Choroid plexus epithelial cell (primary cell): ENCODE data around the gene CEP89.
"Not testable (repeated sequence)": the region's sequence is repeated elsewhere in the genome, so short reads cannot be mapped to it uniquely, and the experiment has no call there.

Experiments used
- DNase-seq: peaks from one replicate; pipeline ENCODE4 v3.0.0-alpha.2; 2010; ENCODE audit warnings: low read depth
- H3K4me3 ChIP-seq: 2 replicates; pipeline ENCODE4 v1.5.1; 2011; ENCODE audit warnings: low read depth, mild to moderate bottlenecking, control low read depth, low read length, moderate library complexity
- CTCF ChIP-seq: conservative IDR thresholded peaks from 2 replicates; pipeline ENCODE4 v1.5.1; 2011; ENCODE audit warnings: low read depth, mild to moderate bottlenecking, control low read depth, inconsistent platforms, low read length, moderate library complexity

CEP89 gene

GRCh38 chr19:32971715-32972540 lies at the start of gene CEP89, which contains the start of gene FAAP24:
Gene CEP89 (minus strand): TSS chr19:32971958. CDS start chr19:32971874, 84 bp downstream.
Gene FAAP24 (plus strand): TSS chr19:32972242. CDS start chr19:32973197, 955 bp downstream.
- peak; percentile 100 for DNase-seq
- no peak for TF ChIP-seq CTCF
- peak within 1 kb of the TSS; percentile 73 for H3K4me3 ChIP-seq

DNA sequence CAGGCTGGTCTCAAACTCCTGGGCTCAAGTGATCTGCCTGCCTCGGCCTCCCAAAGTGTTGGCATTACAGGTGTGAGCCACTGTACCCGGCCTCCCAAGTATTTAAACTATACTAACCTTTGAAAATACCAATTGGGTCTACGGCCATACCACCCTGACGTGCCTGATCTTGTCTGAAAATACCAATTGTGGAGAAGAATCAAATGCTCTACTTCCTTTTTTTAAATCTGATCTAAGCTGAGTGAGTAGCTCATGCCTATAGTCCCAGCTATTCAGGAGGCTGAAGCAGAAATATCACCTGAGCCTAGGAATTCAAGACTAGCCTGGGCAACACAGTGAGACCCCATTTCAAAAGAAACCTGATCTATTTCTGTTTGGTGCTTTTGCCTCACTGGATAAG lies 39.1 kb upstream of the CEP89 start:
- not testable (repeated sequence) for H3K4me3 ChIP-seq, DNase-seq

- no peak for DNase-seq
- no peak overlapping the region for H3K4me3 ChIP-seq
- TF ChIP-seq CTCF = no peak
Observed at GRCh38 chr19:33008738-33009137, 37.0 kb upstream of the CEP89 start.

DNA sequence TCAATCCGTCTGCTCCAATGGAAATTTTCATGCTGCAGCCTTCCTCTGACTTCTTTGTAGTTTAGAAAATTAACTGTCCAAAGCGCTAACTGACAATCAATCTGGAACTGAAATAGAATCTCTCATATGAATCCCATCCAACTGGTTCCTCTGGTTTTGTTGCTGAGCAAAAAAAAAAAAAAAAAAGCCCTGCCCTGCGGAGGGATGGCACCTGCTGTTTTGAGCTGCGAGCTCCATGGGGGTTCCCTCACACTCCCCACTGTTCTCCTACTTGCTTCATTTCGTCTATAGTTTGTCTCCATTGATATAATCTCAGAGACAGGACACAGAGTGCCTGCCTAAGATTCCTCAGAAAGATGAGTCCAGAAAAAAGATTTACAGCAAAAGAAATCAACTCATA lies 33.7 kb upstream of the CEP89 start:
- no peak overlapping the region for H3K4me3 ChIP-seq
- TF ChIP-seq CTCF = no peak

DNA sequence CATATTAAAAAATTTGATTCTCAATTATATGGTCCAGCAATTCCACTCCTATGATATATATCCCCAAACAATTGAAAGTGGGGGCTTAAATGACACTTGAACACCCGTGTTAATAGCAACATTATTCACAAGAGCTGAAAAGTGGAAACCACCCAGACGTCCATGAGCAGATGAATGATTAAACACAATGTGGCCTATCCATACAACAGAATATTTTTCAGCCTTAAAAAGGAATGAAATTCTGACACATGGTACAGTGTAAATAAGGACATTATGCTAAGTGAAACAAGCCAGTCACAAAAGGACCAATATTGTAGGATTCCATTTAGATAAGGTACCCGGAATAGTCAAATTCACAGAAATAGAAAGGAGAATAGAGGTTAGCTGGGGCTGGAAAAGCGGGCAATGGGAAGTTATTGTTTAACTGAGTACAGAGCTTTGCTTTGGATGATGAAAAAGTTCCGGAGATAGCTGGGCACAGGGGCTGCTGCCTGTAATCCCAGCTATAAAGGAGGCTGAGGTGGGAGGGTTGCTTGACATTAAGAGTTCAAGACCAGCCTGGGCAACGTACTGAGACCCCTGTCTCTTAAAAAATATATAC lies 31.8 kb upstream of the CEP89 start:
- not testable (repeated sequence) for H3K4me3 ChIP-seq, DNase-seq

More for the DNA sequence above, 33.7 kb upstream of the CEP89 start:
- DNase-seq = no peak

GRCh38 chr19:33002126-33002865 lies 30.5 kb upstream of the CEP89 start:
- not testable (repeated sequence) for DNase-seq, H3K4me3 ChIP-seq

DNA sequence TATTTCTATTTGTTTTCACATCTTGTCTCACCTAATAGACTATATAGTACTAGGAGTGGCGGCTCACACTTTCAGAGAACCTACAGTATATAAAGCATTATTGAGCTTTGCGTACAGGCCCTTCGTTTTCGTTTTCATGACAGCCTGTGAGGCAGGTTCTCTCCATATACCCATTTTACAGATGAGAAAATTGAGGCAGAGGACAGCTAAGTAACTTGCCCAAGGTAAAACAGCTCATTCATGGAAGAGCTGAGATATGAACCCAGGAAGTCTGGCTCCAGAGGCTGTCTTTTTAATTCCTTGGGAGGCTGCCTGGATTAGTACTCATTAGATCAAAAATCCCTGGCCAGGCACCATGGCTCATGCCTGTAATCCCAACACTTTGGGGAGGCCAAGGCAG lies 29.2 kb upstream of the CEP89 start:
- DNase-seq = no peak
- no peak for TF ChIP-seq CTCF
- no peak overlapping the region for H3K4me3 ChIP-seq

DNA sequence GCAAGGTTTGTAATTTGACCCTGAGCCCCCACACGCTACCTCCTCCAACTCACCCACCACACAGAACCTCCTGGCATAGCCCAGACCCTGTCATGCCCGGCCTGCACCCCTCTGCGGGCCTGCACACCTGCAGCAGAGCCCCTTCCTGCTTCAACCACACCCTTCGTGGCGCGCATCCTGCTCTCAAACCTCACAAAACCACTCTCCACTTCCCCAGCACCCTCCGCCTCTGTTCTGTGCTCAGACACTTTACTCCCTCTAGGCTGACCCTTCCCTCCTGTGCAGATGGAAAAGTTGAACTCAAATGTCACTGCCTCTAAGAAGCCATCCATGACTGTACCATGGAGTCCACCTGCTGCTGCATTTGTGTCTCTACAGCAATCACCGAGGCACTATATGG lies 28.8 kb upstream of the CEP89 start:
- no peak for DNase-seq
- no peak for TF ChIP-seq CTCF
- no peak overlapping the region for H3K4me3 ChIP-seq
